ENCODE data around the gene C19orf25.

C19orf25 gene

DNA sequence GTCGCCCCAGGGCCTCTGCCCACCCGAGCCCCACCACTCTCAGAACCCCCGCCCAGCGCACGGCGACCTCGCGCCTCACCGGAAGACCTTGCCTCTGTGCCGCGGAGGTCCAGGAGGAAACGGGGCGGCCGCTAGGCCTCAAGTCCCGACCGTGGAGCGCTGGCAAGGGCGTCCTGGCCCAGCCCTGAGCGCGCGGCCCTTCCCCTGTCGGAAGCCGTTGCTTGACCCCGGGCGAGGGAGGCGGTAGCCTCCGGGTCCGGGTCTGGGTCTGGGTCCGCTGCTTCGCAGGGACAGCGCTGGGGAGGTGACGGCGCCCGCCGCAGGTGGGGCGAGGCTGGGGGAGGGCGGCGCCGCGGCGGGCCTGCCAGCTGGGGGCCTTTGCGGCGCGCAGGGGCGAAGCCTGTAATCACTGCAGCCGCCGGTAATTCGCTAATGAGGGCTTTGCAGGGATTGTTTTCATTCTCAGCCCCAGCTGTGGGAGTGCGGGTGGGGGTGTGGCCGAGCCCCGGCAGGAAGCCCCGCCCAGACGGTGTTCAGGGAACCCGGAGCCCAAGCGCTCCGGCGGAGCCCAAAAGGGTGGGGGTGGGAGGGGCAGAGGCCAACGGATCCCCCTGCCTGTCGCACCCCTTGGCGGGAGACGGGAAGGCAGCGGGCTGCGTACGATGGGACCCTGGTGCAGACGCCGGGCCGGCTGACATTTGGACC, 8.6 kb downstream of the C19orf25 start:
- Histone ChIP-seq H3K4me1 (ENCODE audit: insufficient read depth, low read length) (no peaks in the 10 kb centered on the region), H3K27ac (ENCODE audit: low read length) (no peak overlapping the region), H3K9me3 (ENCODE audit: insufficient read depth, low read depth, low read length) (no peaks in the 10 kb centered on the region), H3K9ac (ENCODE audit: low read depth, low read length) (no peak overlapping the region), H3K4me3 (ENCODE audit: low read length) (peak overlapping the region; percentile 54; the same call in 1 of the 2 replicates), H3K36me3 (ENCODE audit: insufficient read depth, low read depth, low read length) (no peaks in the 10 kb centered on the region), H3K27me3 (ENCODE audit: insufficient read depth, low read length) (peaks cover 84% of the 10 kb centered on the region)

- no peak overlapping the region for H3K9ac ChIP-seq (ENCODE audit: low read depth, low read length)
- H3K4me1 ChIP-seq (ENCODE audit: insufficient read depth, low read length): no peaks in the 10 kb centered on the region
- H3K27me3 ChIP-seq (ENCODE audit: insufficient read depth, low read length): peaks cover 89% of the 10 kb centered on the region
- no peak overlapping the region for H3K27ac ChIP-seq (ENCODE audit: low read length)
- H3K9me3 ChIP-seq (ENCODE audit: insufficient read depth, low read depth, low read length): no peaks in the 10 kb centered on the region
- H3K4me3 ChIP-seq (ENCODE audit: low read length): no peak overlapping the region
- H3K36me3 ChIP-seq (ENCODE audit: insufficient read depth, low read depth, low read length): no peaks in the 10 kb centered on the region
Measured at GRCh38 chr19:1470055-1470304, 9.0 kb downstream of the C19orf25 start.

DNA sequence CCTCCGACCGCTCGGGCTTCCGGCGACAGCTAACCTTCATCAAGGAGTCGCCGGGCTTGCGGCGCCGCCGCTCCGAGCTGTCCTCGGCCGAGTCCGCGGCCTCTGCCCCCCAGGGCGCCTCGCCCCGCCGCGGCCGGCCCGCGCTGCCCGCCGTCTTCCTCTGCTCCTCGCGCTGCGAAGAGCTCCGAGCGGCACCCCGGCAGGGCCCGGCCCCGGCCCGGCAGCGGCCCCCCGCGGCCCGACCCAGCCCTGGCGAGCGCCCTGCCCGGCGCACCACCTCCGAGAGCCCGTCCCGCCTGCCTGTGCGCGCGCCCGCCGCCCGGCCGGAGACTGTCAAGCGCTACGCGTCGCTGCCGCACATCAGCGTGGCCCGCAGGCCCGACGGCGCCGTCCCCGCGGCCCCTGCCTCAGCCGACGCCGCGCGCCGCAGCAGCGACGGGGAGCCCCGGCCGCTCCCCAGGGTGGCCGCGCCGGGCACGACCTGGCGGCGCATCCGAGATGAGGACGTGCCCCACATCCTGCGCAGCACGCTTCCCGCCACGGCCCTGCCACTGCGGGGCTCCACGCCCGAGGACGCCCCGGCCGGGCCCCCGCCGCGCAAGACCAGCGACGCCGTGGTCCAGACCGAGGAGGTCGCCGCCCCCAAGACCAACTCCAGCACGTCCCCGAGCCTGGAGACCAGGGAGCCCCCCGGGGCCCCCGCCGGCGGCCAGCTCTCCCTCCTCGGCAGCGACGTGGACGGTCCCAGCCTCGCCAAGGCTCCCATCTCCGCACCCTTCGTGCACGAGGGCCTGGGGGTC, 9.6 kb downstream of the C19orf25 start:
- Histone ChIP-seq H3K9me3 (ENCODE audit: insufficient read depth, low read depth, low read length) (no peaks in the 10 kb centered on the region), H3K27ac (ENCODE audit: low read length) (no peak overlapping the region), H3K27me3 (ENCODE audit: insufficient read depth, low read length) (peaks cover 94% of the 10 kb centered on the region), H3K4me1 (ENCODE audit: insufficient read depth, low read length) (no peaks in the 10 kb centered on the region), H3K9ac (ENCODE audit: low read depth, low read length) (no peak overlapping the region), H3K4me3 (ENCODE audit: low read length) (no peak overlapping the region), H3K36me3 (ENCODE audit: insufficient read depth, low read depth, low read length) (no peaks in the 10 kb centered on the region)

DNA sequence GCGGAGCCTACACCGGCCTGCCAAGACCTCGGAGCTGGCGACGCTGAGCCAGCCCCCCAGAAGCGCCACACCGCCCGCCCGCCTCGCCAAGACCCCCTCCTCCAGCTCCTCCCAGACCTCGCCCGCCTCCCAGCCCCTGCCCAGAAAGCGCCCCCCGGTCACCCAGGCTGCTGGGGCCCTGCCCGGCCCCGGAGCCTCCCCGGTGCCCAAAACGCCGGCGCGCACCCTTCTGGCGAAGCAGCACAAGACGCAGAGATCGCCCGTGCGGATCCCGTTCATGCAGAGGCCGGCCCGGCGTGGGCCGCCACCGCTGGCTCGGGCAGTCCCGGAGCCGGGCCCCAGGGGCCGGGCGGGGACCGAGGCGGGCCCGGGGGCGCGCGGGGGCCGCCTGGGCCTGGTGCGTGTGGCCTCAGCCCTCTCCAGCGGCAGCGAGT, 10.2 kb downstream of the C19orf25 start:
- Histone ChIP-seq H3K27me3 (ENCODE audit: insufficient read depth, low read length) (peaks cover 100% of the 10 kb centered on the region), H3K4me1 (ENCODE audit: insufficient read depth, low read length) (no peaks in the 10 kb centered on the region), H3K27ac (ENCODE audit: low read length) (no peak overlapping the region), H3K36me3 (ENCODE audit: insufficient read depth, low read depth, low read length) (no peaks in the 10 kb centered on the region), H3K9me3 (ENCODE audit: insufficient read depth, low read depth, low read length) (no peaks in the 10 kb centered on the region), H3K4me3 (ENCODE audit: low read length) (no peak overlapping the region), H3K9ac (ENCODE audit: low read depth, low read length) (no peak overlapping the region)

DNA sequence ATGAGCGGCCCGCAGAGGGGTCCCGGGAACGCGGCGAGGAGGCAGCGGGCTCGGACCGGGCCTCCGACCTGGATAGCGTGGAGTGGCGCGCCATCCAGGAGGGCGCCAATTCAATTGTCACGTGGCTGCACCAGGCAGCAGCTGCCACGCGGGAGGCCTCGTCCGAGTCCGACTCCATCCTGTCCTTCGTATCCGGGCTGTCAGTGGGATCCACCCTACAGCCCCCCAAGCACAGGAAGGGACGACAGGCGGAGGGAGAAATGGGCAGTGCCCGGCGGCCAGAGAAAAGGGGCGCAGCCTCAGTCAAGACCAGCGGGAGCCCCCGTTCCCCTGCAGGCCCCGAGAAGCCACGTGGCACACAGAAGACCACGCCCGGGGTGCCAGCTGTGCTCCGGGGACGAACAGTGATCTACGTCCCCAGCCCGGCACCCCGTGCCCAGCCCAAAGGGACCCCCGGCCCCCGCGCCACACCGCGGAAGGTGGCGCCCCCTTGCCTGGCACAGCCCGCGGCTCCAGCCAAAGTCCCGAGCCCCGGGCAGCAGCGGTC, 10.7 kb downstream of the C19orf25 start:
- Histone ChIP-seq H3K9me3 (ENCODE audit: insufficient read depth, low read depth, low read length) (no peaks in the 10 kb centered on the region), H3K36me3 (ENCODE audit: insufficient read depth, low read depth, low read length) (no peaks in the 10 kb centered on the region), H3K4me1 (ENCODE audit: insufficient read depth, low read length) (no peaks in the 10 kb centered on the region), H3K4me3 (ENCODE audit: low read length) (no peak overlapping the region), H3K27me3 (ENCODE audit: insufficient read depth, low read length) (peaks cover 100% of the 10 kb centered on the region), H3K27ac (ENCODE audit: low read length) (no peak overlapping the region), H3K9ac (ENCODE audit: low read depth, low read length) (no peak overlapping the region)

DNA sequence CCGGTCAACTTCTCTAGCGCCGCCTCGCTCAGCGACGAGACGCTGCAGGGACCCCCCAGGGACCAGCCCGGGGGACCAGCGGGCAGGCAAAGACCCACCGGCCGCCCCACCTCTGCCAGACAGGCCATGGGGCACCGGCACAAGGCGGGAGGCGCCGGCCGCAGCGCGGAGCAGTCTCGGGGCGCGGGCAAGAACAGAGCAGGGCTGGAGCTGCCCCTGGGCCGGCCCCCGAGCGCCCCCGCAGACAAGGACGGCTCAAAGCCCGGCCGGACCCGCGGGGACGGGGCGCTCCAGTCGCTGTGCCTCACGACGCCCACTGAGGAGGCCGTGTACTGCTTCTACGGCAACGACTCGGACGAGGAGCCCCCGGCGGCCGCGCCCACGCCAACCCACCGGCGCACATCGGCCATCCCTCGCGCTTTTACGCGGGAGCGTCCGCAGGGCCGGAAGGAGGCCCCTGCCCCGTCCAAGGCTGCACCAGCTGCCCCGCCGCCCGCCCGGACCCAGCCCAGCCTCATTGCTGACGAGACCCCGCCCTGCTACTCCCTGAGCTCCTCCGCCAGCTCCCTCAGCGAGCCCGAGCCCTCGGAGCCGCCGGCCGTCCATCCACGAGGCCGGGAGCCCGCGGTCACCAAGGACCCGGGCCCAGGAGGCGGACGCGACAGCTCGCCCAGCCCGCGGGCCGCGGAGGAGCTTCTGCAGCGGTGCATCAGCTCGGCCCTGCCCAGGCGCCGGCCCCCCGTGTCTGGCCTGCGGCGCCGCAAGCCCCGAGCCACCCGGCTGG, 11.3 kb downstream of the C19orf25 start:
- no peaks in the 10 kb centered on the region for H3K9me3 ChIP-seq (ENCODE audit: insufficient read depth, low read depth, low read length)
- peaks cover 97% of the 10 kb centered on the region for H3K27me3 ChIP-seq (ENCODE audit: insufficient read depth, low read length)
- no peaks in the 10 kb centered on the region for H3K36me3 ChIP-seq (ENCODE audit: insufficient read depth, low read depth, low read length)
- H3K4me1 ChIP-seq (ENCODE audit: insufficient read depth, low read length): no peaks in the 10 kb centered on the region
- H3K27ac ChIP-seq (ENCODE audit: low read length): no peak overlapping the region
- H3K9ac ChIP-seq (ENCODE audit: low read depth, low read length): no peak overlapping the region
- H3K4me3 ChIP-seq (ENCODE audit: low read length): no peak overlapping the region

DNA sequence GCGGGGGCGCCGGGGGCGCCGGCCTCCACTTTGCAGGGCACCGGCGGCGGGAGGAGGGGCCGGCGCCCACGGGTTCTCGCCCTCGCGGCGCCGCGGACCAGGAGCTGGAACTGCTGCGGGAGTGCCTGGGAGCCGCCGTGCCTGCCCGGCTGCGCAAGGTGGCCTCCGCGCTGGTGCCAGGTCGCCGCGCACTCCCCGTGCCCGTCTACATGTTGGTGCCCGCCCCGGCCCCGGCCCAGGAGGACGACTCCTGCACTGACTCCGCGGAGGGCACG, 11.9 kb downstream of the C19orf25 start:
- H3K9me3 ChIP-seq (ENCODE audit: insufficient read depth, low read depth, low read length): no peaks in the 10 kb centered on the region
- H3K27ac ChIP-seq (ENCODE audit: low read length): no peak overlapping the region
- peaks cover 92% of the 10 kb centered on the region for H3K27me3 ChIP-seq (ENCODE audit: insufficient read depth, low read length)
- no peak overlapping the region; the same call in 1 of the 2 replicates for H3K4me3 ChIP-seq (ENCODE audit: low read length)
- no peaks in the 10 kb centered on the region for H3K36me3 ChIP-seq (ENCODE audit: insufficient read depth, low read depth, low read length)
- no peaks in the 10 kb centered on the region for H3K4me1 ChIP-seq (ENCODE audit: insufficient read depth, low read length)
- H3K9ac ChIP-seq (ENCODE audit: low read depth, low read length): no peak overlapping the region

- no peaks in the 10 kb centered on the region for H3K9me3 ChIP-seq (ENCODE audit: insufficient read depth, low read depth, low read length)
- H3K27ac ChIP-seq (ENCODE audit: low read length): no peak overlapping the region
- no peak overlapping the region for H3K9ac ChIP-seq (ENCODE audit: low read depth, low read length)
- no peak overlapping the region; the same call in 1 of the 2 replicates for H3K4me3 ChIP-seq (ENCODE audit: low read length)
- no peaks in the 10 kb centered on the region for H3K36me3 ChIP-seq (ENCODE audit: insufficient read depth, low read depth, low read length)
- peaks cover 87% of the 10 kb centered on the region for H3K27me3 ChIP-seq (ENCODE audit: insufficient read depth, low read length)
- no peaks in the 10 kb centered on the region for H3K4me1 ChIP-seq (ENCODE audit: insufficient read depth, low read length)
Measured at GRCh38 chr19:1466461-1467214, 12.4 kb downstream of the C19orf25 start.

DNA sequence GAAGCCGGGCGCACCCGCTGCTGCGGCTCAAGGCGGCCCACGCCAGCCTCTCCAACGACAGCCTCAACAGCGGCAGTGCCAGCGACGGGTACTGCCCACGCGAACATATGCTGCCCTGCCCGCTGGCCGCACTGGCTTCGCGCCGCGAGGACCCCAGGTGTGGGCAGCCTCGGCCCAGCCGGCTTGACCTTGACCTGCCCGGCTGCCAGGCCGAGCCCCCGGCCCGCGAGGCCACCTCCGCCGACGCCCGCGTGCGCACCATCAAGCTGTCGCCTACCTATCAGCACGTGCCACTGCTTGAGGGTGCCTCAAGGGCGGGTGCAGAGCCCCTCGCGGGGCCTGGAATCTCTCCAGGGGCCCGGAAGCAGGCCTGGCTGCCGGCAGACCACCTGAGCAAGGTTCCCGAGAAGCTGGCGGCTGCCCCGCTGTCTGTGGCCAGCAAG, 13.0 kb downstream of the C19orf25 start:
- H3K9ac ChIP-seq (ENCODE audit: low read depth, low read length): no peak overlapping the region
- no peaks in the 10 kb centered on the region for H3K36me3 ChIP-seq (ENCODE audit: insufficient read depth, low read depth, low read length)
- no peak overlapping the region for H3K27ac ChIP-seq (ENCODE audit: low read length)
- no peaks in the 10 kb centered on the region for H3K9me3 ChIP-seq (ENCODE audit: insufficient read depth, low read depth, low read length)
- H3K27me3 ChIP-seq (ENCODE audit: insufficient read depth, low read length): peaks cover 81% of the 10 kb centered on the region
- no peak overlapping the region for H3K4me3 ChIP-seq (ENCODE audit: low read length)
- H3K4me1 ChIP-seq (ENCODE audit: insufficient read depth, low read length): no peaks in the 10 kb centered on the region

DNA sequence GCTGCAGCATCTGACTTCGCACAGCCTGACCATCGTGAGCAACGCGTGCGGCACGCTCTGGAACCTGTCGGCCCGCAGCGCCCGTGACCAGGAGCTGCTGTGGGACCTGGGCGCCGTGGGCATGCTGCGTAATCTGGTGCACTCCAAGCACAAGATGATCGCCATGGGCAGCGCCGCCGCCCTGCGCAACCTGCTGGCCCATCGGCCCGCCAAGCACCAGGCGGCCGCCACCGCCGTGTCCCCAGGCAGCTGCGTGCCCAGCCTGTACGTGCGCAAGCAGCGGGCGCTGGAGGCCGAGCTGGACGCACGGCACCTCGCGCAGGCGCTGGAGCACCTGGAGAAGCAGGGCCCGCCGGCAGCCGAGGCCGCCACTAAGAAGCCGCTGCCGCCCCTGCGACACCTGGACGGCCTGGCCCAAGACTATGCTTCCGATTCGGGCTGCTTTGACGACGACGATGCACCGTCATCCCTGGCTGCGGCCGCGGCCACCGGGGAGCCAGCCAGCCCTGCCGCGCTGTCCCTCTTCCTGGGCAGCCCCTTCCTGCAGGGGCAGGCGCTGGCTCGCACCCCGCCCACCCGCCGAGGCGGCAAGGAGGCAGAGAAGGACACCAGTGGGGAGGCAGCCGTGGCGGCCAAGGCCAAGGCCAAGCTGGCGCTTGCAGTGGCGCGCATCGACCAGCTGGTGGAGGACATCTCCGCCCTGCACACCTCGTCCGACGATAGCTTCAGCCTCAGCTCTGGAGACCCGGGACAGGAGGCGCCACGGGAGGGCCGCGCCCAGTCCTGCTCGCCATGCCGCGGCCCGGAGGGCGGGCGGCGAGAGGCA, 13.6 kb downstream of the C19orf25 start:
- Histone ChIP-seq H3K9me3 (ENCODE audit: insufficient read depth, low read depth, low read length) (no peaks in the 10 kb centered on the region), H3K9ac (ENCODE audit: low read depth, low read length) (no peak overlapping the region), H3K27me3 (ENCODE audit: insufficient read depth, low read length) (peaks cover 74% of the 10 kb centered on the region), H3K36me3 (ENCODE audit: insufficient read depth, low read depth, low read length) (no peaks in the 10 kb centered on the region), H3K27ac (ENCODE audit: low read length) (no peak overlapping the region), H3K4me1 (ENCODE audit: insufficient read depth, low read length) (no peaks in the 10 kb centered on the region), H3K4me3 (ENCODE audit: low read length) (no peak overlapping the region; the same call in 1 of the 2 replicates)
